Testis (tissue), 3 donors: ENCODE data around the gene ALPL. TPM values are rescaled to one million over a fixed set of nuclear protein-coding genes. Genes with fewer than 3 reads are reported as not detected.
"Not testable (repeated sequence)": the region's sequence is repeated elsewhere in the genome, so short reads cannot be mapped to it uniquely, and the experiment has no call there.

Source experiments
- DNase-seq: peaks from one replicate; pipeline ENCODE4 v3.0.0-alpha.2; 2019
- H3K27ac ChIP-seq, 2 donors: fragments of 200-600 bp; sonication (generic); one replicate each; pipeline ENCODE4 v1.5.1; 2019
- H3K27me3 ChIP-seq: fragments of 200-600 bp; sonication (generic); one replicate; pipeline ENCODE4 v1.5.1; 2019
- H3K36me3 ChIP-seq: fragments of 200-600 bp; sonication (generic); one replicate; pipeline ENCODE4 v1.5.1; 2017; ENCODE audit warnings: low read depth; ENCODE audit errors: missing control alignments
- H3K4me1 ChIP-seq: fragments of 200-600 bp; sonication (generic); one replicate; pipeline ENCODE4 v1.5.1; 2019
- H3K4me3 ChIP-seq, 2 donors: fragments of 200-600 bp; sonication (generic); one replicate each; pipeline ENCODE4 v1.5.1; 2017 to 2019
- H3K9me3 ChIP-seq: fragments of 200-600 bp; sonication (generic); one replicate; pipeline ENCODE4 v1.5.1; 2017
- CTCF ChIP-seq, 3 experiments: fragments of 450-650 bp in 2 of 3; fragments of 200-600 bp in 1 of 3; sonication (generic) in 1 of 3; IDR thresholded peaks; one replicate each; pipeline ENCODE4 v1.5.1; 2016 to 2019; ENCODE audit warnings: antibody characterized with exemption in 3 of 3, mild to moderate bottlenecking in 2 of 3, moderate library complexity in 1 of 3
- POLR2A ChIP-seq: fragments of 450-650 bp; IDR thresholded peaks from one replicate; pipeline ENCODE4 v1.6.1; 2017; ENCODE audit warnings: antibody characterized with exemption, mild to moderate bottlenecking, moderate library complexity
- WGBS, 2 donors: methylation state at CpG; one replicate each; pipeline ENCODE4 v1.1.5; 2018; 5-methylcytosine and 5-hydroxymethylcytosine counted together
- intact Hi-C: fragments of 100-400 bp; cut with DNase I; formaldehyde crosslinking; loops from one replicate; pipeline ENCODE4 v1.15.1; 2023; ENCODE audit warnings: low total_unique reads
- polyA plus RNA-seq: library from polyadenylated mRNA; stranded (reverse); fragments of 350-450 nt; fragmentation: Illumina TruSeq; extraction: RNeasy Lipid Tissue Mini Kit (QIAGEN cat#74804); gene quantifications from one replicate; pipeline ENCODE4 v1.2.3, GENCODE V29; 2014; ENCODE audit warnings: low read depth, low replicate concordance; ENCODE audit not compliant: insufficient read depth
- total RNA-seq, 2 donors: library from RNA; depleted of rRNA; stranded (reverse); fragments of >200 nt; gene quantifications; one replicate each; pipeline ENCODE4 v1.2.3, GENCODE V29; 2016

The ALPL gene
- total and polyA plus RNA-seq, 3 donors from 2014 or later: 11.8 to 22.2 (median 15.7) TPM

- DNase-seq: no peak
- TF ChIP-seq CTCF (IDR thresholded peaks at IDR 0.05) (no peak), POLR2A (no peak)
- no peaks in the 10 kb centered on the region for H3K27me3 ChIP-seq
- H3K4me1 ChIP-seq: no peaks in the 10 kb centered on the region
- intact Hi-C loops: no loop called here
- no peak overlapping the region for H3K27ac ChIP-seq
- no peaks in the 10 kb centered on the region for H3K36me3 ChIP-seq
- 90 to 92% methylated on average over 6 to 15 of the region's 17 CpGs for WGBS, 2 donors
- H3K4me3 ChIP-seq: no peak overlapping the region
- no peaks in the 10 kb centered on the region for H3K9me3 ChIP-seq
Observed at GRCh38 chr1:21563971-21564370, 54.7 kb downstream of the ALPL start.

- 82 to 85% methylated on average over 12 to 14 of the region's 14 CpGs for WGBS, 2 donors
- DNase-seq: no peak
- Histone ChIP-seq H3K36me3 (no peaks in the 10 kb centered on the region), H3K4me3 (no peak overlapping the region), H3K4me1 (no peaks in the 10 kb centered on the region), H3K27ac (no peak overlapping the region), H3K9me3 (no peaks in the 10 kb centered on the region), H3K27me3 (no peaks in the 10 kb centered on the region)
- TF ChIP-seq CTCF (IDR thresholded peaks at IDR 0.05): no peak
- intact Hi-C loops: no loop called here
Observed at GRCh38 chr1:21564521-21565095, 55.4 kb downstream of the ALPL start.

GRCh38 chr1:21565285-21565684 lies 56.1 kb downstream of the ALPL start:
- Histone ChIP-seq H3K9me3 (no peaks in the 10 kb centered on the region), H3K4me1 (no peaks in the 10 kb centered on the region), H3K4me3 (no peak overlapping the region), H3K27ac (no peak overlapping the region), H3K36me3 (no peaks in the 10 kb centered on the region), H3K27me3 (no peaks in the 10 kb centered on the region)
- TF ChIP-seq CTCF (IDR thresholded peaks at IDR 0.05): no peak
- no peak for TF ChIP-seq POLR2A
- WGBS, 2 donors: 64 to 69% methylated on average over 8 of the region's 8 CpGs
- no peak for DNase-seq
- intact Hi-C loops: no loop called here

- 91 to 93% methylated on average over 15 of the region's 15 CpGs for whole genome bisulfite sequencing, 2 donors
- H3K27ac ChIP-seq, H3K4me1 ChIP-seq, DNase-seq, H3K27me3 ChIP-seq, H3K9me3 ChIP-seq, H3K4me3 ChIP-seq, H3K36me3 ChIP-seq, intact Hi-C loops: not testable (repeated sequence)
Observed at GRCh38 chr1:21566361-21566760, 57.1 kb downstream of the ALPL start.

GRCh38 chr1:21567241-21568005 lies 58.2 kb downstream of the ALPL start:
- Histone ChIP-seq H3K27me3 (no peaks in the 10 kb centered on the region), H3K4me1 (no peaks in the 10 kb centered on the region), H3K4me3 (no peak overlapping the region), H3K9me3 (no peaks in the 10 kb centered on the region), H3K36me3 (no peaks in the 10 kb centered on the region), H3K27ac (no peak overlapping the region)
- no peak for DNase-seq
- intact Hi-C loops: no loop called here
- TF ChIP-seq POLR2A: no peak
- TF ChIP-seq CTCF (IDR thresholded peaks at IDR 0.05): no peak
- 89 to 90% methylated on average over 21 to 24 of the region's 24 CpGs for WGBS, 2 donors
